ENCODE measurements around the gene NAA10. TPM values are rescaled to one million over a fixed set of nuclear protein-coding genes. Genes with fewer than 3 reads are reported as not detected.

NAA10 gene
- total RNA-seq, 1 experiment from 2014 or later = 124 TPM

DNA sequence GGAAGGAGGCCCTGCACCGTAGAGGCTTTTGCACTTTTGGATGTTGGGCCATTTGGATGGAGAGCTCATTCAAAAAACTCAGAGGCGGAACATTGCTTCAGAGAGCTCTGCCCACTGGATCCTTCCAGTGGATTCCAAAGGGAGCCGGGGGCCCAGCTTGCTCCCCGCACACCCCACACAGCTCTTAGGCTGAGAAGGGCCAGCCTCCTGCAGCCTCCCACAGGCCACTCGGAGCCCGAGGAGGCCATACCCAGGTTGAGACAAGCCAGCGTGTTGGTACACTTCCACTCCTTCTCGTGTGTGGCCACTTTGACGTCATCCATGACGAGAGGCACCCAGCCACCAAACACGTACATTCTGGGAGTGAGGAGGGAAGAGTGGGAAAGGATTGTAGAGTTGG lies 26.5 kb upstream of the NAA10 start:
- Histone ChIP-seq H3K79me2 (ENCODE audit: insufficient read depth, low read length) (peaks cover 51% of the 10 kb centered on the region), H3K27me3 (ENCODE audit: insufficient read depth, low read length) (no peaks in the 10 kb centered on the region), H3K27ac (ENCODE audit: low read depth, low read length) (no peak overlapping the region), H3K4me2 (ENCODE audit: low read length) (no peak overlapping the region), H3K36me3 (ENCODE audit: control insufficient read depth in 1 of 2, insufficient read depth in 2 of 2, low read length in 2 of 2) (peaks cover 10 to 15% of the 10 kb centered on the region in 2 experiments; a peak in 3 of 4 replicates), H4K20me1 (ENCODE audit: insufficient read depth) (no peaks in the 10 kb centered on the region), H3K9me3 (ENCODE audit: control insufficient read depth in 1 of 2, insufficient read depth in 1 of 2, low read depth in 1 of 2, low read length in 2 of 2) (no peaks in the 10 kb centered on the region), H3K9me2 (ENCODE audit: insufficient read depth) (no peaks in the 10 kb centered on the region), H3K9ac (ENCODE audit: low read length) (no peak overlapping the region), H3K4me3 (replicated peaks in 1 of 2; ENCODE audit: low read depth in 1 of 2, low read length in 2 of 2) (no peak overlapping the region), H3K4me1 (ENCODE audit: control insufficient read depth in 1 of 2, insufficient read depth in 2 of 2, low read length in 2 of 2) (no peaks in the 10 kb centered on the region), H2AFZ (ENCODE audit: low read depth, low read length, poor library complexity, severe bottlenecking) (no peak overlapping the region)
- TF ChIP-seq JUND (IDR thresholded peaks at IDR 0.05) (no peak), SP1 (IDR thresholded peaks at IDR 0.05; ENCODE audit: low read depth) (no peak), POLR2A (IDR thresholded peaks at IDR 0.05; ENCODE audit: borderline replicate concordance, extremely low read depth, insufficient read depth, insufficient read length) (no peak), EGR1 (IDR thresholded peaks at IDR 0.05; ENCODE audit: low read depth) (no peak), YY1 (IDR thresholded peaks at IDR 0.05; ENCODE audit: extremely low read depth, insufficient replicate concordance, low read depth, low read length) (no peak), ZNF274 (IDR thresholded peaks at IDR 0.05; ENCODE audit: low read depth, low read length) (no peak), CBX3 (IDR thresholded peaks at IDR 0.05; ENCODE audit: low read depth) (no peak), FOSL1 (IDR thresholded peaks at IDR 0.05; ENCODE audit: low read depth) (no peak), EZH2 (IDR thresholded peaks at IDR 0.05) (no peak), RAD21 (IDR thresholded peaks at IDR 0.05; ENCODE audit: low read depth) (no peak), TCF7L2 (IDR thresholded peaks at IDR 0.05; ENCODE audit: borderline replicate concordance, extremely low read depth, insufficient read depth, insufficient read length) (no peak), SRF (IDR thresholded peaks at IDR 0.05; ENCODE audit: low read depth) (no peak)
- TF ChIP-seq, protein P1, sequence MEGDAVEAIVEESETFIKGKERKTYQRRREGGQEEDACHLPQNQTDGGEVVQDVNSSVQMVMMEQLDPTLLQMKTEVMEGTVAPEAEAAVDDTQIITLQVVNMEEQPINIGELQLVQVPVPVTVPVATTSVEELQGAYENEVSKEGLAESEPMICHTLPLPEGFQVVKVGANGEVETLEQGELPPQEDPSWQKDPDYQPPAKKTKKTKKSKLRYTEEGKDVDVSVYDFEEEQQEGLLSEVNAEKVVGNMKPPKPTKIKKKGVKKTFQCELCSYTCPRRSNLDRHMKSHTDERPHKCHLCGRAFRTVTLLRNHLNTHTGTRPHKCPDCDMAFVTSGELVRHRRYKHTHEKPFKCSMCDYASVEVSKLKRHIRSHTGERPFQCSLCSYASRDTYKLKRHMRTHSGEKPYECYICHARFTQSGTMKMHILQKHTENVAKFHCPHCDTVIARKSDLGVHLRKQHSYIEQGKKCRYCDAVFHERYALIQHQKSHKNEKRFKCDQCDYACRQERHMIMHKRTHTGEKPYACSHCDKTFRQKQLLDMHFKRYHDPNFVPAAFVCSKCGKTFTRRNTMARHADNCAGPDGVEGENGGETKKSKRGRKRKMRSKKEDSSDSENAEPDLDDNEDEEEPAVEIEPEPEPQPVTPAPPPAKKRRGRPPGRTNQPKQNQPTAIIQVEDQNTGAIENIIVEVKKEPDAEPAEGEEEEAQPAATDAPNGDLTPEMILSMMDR (IDR thresholded peaks at IDR 0.05 in 2 of 3, conservative IDR thresholded peaks at IDR 0.05 in 1 of 3; ENCODE audit: borderline replicate concordance in 1 of 3, insufficient read depth in 1 of 3, low read depth in 2 of 3, low read length in 2 of 3) = no peak
- TF ChIP-seq, protein P2, sequence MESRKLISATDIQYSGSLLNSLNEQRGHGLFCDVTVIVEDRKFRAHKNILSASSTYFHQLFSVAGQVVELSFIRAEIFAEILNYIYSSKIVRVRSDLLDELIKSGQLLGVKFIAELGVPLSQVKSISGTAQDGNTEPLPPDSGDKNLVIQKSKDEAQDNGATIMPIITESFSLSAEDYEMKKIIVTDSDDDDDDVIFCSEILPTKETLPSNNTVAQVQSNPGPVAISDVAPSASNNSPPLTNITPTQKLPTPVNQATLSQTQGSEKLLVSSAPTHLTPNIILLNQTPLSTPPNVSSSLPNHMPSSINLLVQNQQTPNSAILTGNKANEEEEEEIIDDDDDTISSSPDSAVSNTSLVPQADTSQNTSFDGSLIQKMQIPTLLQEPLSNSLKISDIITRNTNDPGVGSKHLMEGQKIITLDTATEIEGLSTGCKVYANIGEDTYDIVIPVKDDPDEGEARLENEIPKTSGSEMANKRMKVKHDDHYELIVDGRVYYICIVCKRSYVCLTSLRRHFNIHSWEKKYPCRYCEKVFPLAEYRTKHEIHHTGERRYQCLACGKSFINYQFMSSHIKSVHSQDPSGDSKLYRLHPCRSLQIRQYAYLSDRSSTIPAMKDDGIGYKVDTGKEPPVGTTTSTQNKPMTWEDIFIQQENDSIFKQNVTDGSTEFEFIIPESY (IDR thresholded peaks at IDR 0.05; ENCODE audit: extremely low read depth, insufficient replicate concordance, low read length) = no peak
- TF ChIP-seq, protein P3, sequence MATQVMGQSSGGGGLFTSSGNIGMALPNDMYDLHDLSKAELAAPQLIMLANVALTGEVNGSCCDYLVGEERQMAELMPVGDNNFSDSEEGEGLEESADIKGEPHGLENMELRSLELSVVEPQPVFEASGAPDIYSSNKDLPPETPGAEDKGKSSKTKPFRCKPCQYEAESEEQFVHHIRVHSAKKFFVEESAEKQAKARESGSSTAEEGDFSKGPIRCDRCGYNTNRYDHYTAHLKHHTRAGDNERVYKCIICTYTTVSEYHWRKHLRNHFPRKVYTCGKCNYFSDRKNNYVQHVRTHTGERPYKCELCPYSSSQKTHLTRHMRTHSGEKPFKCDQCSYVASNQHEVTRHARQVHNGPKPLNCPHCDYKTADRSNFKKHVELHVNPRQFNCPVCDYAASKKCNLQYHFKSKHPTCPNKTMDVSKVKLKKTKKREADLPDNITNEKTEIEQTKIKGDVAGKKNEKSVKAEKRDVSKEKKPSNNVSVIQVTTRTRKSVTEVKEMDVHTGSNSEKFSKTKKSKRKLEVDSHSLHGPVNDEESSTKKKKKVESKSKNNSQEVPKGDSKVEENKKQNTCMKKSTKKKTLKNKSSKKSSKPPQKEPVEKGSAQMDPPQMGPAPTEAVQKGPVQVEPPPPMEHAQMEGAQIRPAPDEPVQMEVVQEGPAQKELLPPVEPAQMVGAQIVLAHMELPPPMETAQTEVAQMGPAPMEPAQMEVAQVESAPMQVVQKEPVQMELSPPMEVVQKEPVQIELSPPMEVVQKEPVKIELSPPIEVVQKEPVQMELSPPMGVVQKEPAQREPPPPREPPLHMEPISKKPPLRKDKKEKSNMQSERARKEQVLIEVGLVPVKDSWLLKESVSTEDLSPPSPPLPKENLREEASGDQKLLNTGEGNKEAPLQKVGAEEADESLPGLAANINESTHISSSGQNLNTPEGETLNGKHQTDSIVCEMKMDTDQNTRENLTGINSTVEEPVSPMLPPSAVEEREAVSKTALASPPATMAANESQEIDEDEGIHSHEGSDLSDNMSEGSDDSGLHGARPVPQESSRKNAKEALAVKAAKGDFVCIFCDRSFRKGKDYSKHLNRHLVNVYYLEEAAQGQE (IDR thresholded peaks at IDR 0.05; ENCODE audit: low read depth) = no peak
- intact Hi-C loops (cut with micrococcal nuclease) = no loop called here
- BruUV-seq (replicated peaks) = no TSS peak
- ChIA-PET CTCF (interaction anchor here (1.5 kb wide), 1 partner anchor 14 kb away, joined by 4 read pairs; no protein-coding TSS in a partner anchor), RAD21 (ENCODE audit: low non-redundant PET in 1 of 2, low total read pairs in 2 of 2, uncharacterized antibody in 2 of 2, unreplicated experiment in 2 of 2) (no interaction called here), POLR2A (no interaction called here)
- DNase-seq (ENCODE audit: low read depth, low spot score) (no peak), ATAC-seq (no peak)
